GM18499 (cell line): ENCODE data around the gene CHKA.

Experiments used
- ATAC-seq: cut with Tn5 transposase; IDR thresholded peaks from one replicate; pipeline ENCODE4 v1.9.1; 2021; ENCODE audit warnings: moderate number of reproducible peaks; ENCODE audit not compliant: insufficient read depth, unreplicated experiment

Gene CHKA

GRCh38 chr11:68145120-68145866, 24.1 kb upstream of the CHKA start:
- no peak for ATAC-seq

- no peak for ATAC-seq
Observed at GRCh38 chr11:68143310-68143689, 22.1 kb upstream of the CHKA start.

- no peak for ATAC-seq
Observed at GRCh38 chr11:68142441-68143309, 21.5 kb upstream of the CHKA start.

- ATAC-seq: no peak
Observed at GRCh38 chr11:68142028-68142412, 20.8 kb upstream of the CHKA start.

- ATAC-seq: no peak
Observed at GRCh38 chr11:68141246-68142027, 20.2 kb upstream of the CHKA start.

- no peak for ATAC-seq
Observed at GRCh38 chr11:68140496-68141245, 19.5 kb upstream of the CHKA start.

- no peak for ATAC-seq
Observed at GRCh38 chr11:68138237-68138636, 17.0 kb upstream of the CHKA start.

GRCh38 chr11:68137833-68138232, 16.6 kb upstream of the CHKA start:
- ATAC-seq: no peak

GRCh38 chr11:68136866-68137265, 15.7 kb upstream of the CHKA start:
- no peak for ATAC-seq

- no peak for ATAC-seq
Observed at GRCh38 chr11:68135161-68135560, 14.0 kb upstream of the CHKA start.

- no peak for ATAC-seq
Observed at GRCh38 chr11:68133761-68134160, 12.6 kb upstream of the CHKA start.

GRCh38 chr11:68130121-68130520, 8.9 kb upstream of the CHKA start:
- no peak for ATAC-seq

GRCh38 chr11:68128682-68129327, 7.6 kb upstream of the CHKA start:
- no peak for ATAC-seq

- ATAC-seq: no peak
Observed at GRCh38 chr11:68127714-68128681, 6.8 kb upstream of the CHKA start.

- ATAC-seq: no peak
Observed at GRCh38 chr11:68125164-68125563, 4.0 kb upstream of the CHKA start.

- ATAC-seq: no peak
Observed at GRCh38 chr11:68122936-68123539, 1.9 kb upstream of the CHKA start.

GRCh38 chr11:68120273-68121066, 718 bp downstream of the CHKA start:
- no peak for ATAC-seq
